Fibroblast of gingiva (primary cell): ENCODE results near the gene PPP2R3B.
A peak's percentile ranks its signal among the peaks of the same experiment; 100 is the strongest.
"Not testable (repeated sequence)": the region's sequence is repeated elsewhere in the genome, so short reads cannot be mapped to it uniquely, and the experiment has no call there.

ENCODE experiments used
- DNase-seq: peaks from one replicate; pipeline ENCODE4 v3.0.0-alpha.2; 2011; ENCODE audit warnings: low read depth

The PPP2R3B gene, protein sequence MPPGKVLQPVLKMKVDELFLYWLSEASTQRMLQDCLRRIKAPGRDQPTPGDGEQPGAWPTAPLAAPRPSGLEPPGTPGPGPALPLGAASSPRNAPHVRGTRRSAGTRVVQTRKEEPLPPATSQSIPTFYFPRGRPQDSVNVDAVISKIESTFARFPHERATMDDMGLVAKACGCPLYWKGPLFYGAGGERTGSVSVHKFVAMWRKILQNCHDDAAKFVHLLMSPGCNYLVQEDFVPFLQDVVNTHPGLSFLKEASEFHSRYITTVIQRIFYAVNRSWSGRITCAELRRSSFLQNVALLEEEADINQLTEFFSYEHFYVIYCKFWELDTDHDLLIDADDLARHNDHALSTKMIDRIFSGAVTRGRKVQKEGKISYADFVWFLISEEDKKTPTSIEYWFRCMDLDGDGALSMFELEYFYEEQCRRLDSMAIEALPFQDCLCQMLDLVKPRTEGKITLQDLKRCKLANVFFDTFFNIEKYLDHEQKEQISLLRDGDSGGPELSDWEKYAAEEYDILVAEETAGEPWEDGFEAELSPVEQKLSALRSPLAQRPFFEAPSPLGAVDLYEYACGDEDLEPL

DNA sequence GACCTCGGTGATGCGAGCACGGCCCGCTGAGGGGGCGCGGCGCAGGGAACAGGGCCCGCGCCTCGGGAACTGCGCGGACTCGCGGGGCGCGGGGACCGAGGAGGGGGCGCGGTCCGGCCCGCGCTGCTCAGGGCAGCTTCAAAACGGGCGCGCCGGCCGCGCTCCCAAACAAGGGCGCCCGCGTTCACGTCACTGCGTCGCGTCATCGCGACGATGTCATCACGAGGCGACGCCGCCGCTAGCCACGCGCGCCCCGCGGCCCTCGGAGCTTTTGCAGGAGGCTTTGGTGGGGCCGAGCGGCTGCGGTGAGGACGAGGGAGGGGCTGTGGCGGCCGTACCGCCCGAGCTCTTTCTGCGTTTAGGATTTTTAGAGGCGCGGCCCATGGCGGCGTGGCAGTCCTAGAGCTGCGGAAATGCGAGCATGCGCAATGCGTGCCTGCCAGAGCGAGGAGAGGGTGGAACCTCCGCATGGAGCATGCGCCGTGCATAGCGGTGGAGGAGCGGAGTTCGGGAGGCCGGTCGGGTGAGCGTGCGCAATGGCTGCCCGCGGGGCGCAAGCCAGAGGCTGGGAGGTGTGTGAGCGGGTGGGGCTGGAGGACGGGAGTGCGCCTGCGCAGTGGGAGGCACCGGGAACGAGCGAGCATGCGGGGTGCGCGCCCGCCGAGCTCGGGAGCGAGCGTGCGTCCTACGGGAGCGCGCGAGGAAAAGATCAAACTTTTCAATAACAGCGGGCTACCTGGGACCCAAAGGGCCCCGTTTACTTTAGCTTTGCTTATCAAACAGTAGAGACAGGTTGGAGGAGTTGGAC lies at the start of gene PPP2R3B:
Gene PPP2R3B (minus strand): TSS at position 140 of the 808 bp plus-strand sequence. CDS start 216 bp downstream, outside the sequence.
- peak; percentile 97 for DNase-seq

GRCh38 chrX:435536-436122 lies 48.9 kb upstream of the PPP2R3B start:
- DNase-seq, result no peak

- no peak for DNase-seq
These were observed 48.2 kb upstream of the PPP2R3B start for GRCh38 chrX:434946-435345.

DNA sequence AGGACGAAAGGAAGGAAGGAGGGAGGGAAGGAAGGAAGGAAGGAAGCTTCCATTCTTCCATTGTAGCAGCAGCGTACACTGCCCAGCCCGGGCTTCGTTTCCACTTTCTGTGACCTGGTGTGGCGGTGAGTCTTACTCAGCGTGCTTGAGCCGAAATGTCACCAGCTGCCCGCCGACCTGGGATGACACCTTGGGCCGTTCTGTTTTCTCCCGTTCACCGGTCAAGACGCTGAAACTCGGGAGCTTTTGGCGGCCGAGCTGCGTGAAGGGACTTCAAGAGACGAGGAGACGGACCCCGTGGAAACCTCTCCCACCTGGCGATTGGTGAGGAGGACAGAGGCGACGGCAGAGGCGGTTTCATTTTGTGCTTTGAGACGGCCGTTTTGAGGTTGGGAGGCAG lies 47.1 kb upstream of the PPP2R3B start:
- no peak for DNase-seq

DNA sequence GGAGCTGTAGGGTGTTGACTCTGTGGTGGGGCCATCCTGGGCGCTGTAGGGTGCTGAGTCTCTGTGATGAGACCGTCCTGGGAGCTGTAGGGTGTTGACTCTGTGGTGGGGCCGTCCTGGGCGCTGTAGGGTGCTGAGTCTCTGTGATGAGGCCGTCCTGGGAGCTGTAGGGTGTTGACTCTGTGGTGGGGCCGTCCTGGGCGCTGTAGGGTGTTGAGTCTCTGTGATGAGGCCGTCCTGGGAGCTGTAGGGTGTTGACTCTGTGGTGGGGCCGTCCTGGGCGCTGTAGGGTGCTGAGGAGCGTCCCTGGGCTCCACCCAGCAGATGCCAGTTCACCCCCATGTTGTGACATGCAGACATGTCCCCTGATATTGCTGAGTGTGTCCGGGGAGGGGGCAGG lies 46.0 kb upstream of the PPP2R3B start:
- not testable (repeated sequence) for DNase-seq

DNA sequence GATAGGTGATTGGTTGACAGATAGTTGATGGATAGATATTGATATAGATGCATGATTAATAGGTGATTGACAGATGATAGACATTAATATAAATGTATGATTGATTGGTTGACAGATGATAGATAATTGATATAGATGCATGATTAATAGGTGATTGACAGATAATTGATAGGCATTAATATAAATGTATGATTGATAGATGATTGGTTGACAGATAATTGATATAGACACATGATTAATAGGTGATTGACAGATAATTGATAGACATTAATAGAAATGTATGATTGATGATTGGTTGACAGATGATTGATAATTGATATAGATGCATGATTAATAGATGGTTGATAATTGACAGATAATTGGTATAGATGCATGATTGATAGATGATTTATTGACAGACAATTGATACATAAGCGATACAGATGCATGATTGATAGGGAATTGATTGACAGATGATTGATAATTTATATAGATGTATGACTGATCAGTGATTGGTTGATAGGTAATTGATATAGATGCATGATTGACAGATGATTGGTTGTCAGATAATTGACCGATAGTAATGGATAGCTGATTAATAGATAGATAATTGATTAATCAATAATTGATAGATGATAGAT lies 44.9 kb upstream of the PPP2R3B start:
- no peak for DNase-seq

DNA sequence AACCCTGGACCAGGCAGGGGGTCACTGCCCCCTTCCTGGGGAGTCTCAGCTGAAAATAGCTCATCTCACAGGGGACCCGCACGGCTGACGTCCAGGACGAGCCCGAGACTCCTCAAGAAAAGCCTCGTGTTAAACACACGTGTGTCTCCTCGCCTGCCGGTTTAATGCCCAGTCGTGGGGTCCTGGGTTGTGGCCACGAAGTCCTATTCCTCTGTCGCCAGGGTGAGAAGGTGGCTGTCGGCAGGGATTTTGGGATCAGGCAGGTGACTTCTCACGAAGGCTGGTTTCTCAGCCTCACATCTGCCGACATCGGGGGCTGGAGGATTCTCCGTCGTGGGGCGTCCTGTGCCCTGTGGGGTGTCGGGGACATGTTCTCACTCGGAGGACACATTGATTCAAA lies 44.3 kb upstream of the PPP2R3B start:
- no peak for DNase-seq

DNA sequence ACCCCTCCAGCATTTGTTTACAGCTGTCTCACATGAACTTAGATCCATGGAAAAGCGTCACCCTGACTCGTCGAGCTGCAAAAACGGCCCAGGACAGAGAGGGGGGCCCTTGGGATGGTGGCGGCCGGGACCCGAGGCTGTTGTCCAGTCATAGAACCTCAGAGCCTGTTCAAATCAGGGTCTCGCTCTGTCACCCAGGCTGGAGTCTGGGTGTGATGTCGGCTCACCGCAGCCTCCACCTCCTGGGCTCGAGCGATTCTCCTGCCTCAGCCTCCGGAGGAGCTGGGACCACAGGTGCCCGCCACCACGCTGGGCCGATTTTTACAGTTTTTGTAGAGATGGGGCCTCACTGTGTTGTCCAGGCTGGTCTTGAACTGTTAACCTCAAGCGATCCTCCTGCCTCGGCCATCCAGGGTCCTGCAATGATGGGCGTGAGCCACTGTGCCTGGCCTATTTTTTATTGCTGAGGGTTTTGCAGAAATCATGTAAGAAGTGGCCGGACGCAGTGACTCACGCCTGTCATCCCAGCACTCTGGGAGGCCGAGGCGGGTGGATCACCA lies 42.6 kb upstream of the PPP2R3B start:
- no peak for DNase-seq

- DNase-seq, result no peak
These were observed 41.4 kb upstream of the PPP2R3B start for GRCh38 chrX:427812-428725.

GRCh38 chrX:426881-427280 lies 40.2 kb upstream of the PPP2R3B start:
- DNase-seq, result no peak

- no peak for DNase-seq
These were observed 38.3 kb upstream of the PPP2R3B start for GRCh38 chrX:425056-425455.

GRCh38 chrX:421646-422391 lies 35.1 kb upstream of the PPP2R3B start:
- no peak for DNase-seq

DNA sequence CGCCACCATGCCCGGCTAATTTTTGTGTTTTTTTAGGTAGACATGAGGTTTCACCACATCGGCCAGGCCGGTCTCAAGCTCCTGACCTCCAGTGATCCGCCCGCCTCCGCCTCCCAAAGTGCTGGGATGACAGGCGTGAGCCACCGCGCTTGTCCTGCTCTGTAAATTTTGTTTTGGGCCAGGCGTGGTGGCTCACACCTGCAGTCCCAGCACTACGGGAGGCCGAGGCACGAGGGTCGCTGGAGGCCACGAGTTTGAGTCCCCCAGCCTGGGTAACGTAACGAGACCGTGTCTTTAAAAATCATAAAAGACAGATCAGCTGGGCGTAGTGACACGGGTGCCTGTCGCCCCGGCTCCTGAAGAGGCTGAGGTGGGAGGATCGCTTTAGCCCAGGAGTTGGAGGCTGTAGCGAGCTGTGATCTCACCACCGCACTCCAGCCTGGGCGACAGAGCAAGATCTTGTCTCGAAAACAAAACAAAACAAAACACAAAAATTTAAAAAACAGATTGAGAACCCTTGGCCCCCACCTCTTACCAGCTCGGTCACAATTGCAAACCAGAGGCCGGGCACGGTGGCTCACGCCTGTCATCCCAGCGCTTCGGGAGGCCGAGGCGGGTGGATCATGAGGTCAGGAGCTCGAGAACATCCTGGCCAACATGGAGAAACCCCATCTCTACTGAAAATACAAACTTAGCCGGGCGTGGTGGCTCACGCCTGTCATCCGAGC lies 34.0 kb upstream of the PPP2R3B start:
- no peak for DNase-seq

DNA sequence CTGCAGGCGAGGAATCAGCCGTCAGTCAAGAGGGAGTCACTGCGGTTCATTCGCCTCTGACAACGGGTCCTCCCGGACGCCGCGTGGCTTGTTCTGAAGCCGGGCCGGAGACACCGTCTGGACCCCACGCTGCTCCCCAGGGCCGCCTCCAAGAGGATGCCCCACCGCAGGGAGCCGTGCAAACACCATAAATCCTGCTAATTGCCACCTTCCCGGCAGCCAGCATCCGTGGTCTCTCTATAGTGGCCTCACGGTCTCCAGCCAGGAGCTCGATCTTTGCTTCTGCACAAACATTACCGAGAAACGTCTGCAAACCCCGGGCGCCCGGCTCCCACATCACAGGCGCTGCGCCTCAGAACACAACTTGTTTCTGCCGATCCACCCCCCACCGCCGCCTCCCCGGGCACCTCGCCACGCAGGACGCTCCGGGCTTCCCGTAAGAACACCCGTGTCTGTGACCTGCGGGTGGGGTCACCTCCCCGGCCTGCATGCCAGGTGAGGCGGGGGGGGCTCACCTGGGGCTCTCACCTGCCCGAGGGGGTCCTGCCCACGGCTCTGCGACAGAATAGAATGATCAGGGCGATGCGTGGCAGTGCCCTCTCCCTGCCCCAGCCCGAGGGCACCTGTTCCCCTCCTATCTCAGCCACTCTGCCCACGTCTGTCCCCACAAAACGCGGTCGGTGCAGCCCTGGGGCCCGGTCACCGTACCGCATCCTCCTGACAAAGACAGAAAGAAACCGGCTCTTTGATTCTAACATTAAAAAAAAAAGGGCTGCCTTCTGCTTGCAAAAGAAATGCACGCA lies 32.4 kb upstream of the PPP2R3B start:
- no peak for DNase-seq

GRCh38 chrX:415498-415897 lies 28.8 kb upstream of the PPP2R3B start:
- DNase-seq, result not testable (repeated sequence)

DNA sequence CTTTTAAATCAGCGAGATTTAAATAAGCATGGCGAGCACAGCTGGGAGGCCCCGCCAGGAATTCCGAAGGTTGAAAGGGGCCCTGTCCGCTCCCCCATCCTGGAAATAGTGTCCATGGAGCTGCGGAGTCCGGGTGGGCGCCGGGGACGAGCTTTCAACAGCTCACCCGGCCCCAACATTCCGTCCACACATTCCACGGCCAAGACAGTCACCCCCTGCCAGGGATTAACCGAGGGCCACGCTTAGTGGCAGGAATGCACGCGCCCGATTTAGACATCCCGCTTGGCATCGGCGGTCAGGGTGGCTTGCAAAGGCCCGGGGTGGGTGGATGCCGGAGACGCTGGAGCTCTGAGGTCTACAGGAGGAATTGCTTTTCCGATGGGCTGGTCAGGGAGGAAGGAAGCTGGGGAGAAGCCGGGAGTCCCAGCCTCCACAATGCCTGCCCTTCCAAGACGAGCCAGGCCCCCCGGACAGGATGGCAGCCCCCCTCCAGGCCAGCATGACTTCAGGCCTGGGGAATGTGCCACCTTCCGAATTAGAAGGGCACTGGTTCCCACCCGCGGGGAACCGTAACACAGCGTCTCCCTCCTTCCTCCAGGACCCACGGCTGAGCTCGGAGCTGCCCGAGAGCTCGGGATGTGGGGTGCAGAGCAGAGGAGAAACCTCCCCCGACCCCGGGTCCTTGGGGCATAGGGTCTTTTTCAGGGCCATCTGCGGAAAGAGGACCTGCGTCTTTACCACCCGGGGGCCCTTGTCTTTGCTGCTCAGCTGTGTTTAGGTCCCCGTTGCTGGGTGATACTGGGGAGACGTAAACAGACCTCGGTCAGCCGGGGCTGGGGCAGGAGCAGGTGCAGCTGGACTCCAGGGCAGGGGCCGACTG lies 26.9 kb upstream of the PPP2R3B start:
- no peak for DNase-seq

DNA sequence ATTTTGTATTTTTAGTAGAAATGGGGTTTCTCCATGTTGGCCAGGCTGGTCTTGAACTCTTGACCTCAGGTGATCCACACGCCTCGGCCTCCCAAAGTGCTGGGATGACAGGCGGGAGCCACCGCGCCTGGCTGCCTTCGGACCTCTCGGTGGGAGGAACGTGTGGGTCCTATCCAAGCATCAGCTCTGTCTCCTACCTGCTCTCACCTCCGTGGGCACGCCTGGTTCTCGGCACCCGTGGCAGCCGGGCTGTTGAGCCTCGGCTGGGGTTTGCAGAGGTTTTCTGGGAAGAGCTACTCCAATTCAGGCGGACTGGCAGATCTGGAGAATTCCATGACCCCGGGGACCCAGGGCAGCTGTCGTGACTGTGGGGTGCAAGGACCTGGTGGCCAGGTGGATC lies 23.6 kb upstream of the PPP2R3B start:
- no peak for DNase-seq
